ENCODE data around the gene CEP131.
A peak's percentile ranks its signal among the peaks of the same experiment; 100 is the strongest.

Gene CEP131

DNA sequence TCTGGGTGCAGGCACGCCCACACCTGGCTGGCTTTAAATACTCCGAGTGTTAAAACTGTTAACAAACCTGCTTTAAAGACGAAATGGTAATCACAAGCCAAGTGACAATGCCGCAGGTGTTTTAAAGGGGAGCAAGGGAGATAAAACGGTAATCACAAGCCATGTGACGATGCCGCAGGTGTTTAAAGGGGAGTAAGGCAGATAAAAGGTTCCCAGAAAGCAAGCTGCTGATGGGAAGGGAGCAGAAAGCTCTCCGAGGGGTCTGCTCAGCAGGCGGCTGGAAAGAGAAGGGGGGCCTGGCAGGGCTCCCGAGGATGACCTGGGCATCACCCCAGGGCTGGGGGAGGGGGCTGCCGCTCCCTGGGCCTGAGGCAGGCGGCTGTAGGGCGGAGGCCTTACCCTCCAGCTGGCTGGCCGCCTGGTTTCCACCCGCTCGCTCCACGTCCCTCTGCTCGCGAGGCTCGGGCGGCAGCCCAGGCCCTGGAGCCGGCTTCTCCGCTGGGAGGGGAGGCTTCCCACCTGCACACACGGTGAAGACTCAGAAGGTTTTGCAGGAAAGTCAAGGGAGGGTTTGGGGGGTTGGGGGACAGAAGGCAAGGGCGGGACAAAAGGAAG lies 28.4 kb upstream of the CEP131 start:
- no peak for DNase-seq

DNA sequence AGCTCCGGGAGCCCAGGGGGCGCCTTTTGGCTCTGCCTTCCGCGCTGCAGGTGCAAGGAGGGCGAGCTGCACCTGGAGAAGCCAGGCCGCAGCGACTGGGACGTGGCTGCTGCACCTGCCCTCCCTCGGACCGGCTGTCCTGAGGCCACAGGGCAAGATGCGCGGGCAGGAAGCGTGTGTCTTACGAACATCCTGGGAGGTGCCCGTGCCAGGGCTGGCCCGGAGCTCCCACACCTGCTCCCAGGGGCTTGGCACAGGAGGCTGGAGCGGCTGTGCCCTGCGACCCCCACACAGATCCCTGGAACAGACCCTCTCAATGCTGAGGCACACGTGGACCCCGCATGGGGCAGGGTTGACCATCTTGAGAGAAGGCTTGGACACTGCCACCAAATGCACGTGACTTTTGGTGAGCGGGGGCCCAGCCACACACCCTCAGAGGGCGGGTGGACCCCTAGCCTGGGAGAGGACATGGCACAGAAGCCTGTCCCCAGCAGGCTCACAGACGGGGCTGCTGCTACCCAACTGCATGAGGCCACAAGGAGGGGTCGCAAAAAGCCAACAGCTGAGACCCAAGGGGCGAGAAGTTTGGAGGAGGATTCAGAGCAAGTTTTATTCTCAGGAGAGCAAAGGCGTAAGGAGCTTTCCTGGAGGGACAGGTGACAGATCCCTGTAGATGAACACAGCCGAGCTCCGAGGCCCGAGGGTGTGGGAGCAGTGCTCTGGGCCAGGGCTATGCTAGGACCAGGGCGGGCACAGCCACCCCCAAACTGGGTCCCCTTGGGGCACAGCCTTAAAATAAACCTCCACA lies 27.7 kb upstream of the CEP131 start:
- DNase-seq: no peak

DNA sequence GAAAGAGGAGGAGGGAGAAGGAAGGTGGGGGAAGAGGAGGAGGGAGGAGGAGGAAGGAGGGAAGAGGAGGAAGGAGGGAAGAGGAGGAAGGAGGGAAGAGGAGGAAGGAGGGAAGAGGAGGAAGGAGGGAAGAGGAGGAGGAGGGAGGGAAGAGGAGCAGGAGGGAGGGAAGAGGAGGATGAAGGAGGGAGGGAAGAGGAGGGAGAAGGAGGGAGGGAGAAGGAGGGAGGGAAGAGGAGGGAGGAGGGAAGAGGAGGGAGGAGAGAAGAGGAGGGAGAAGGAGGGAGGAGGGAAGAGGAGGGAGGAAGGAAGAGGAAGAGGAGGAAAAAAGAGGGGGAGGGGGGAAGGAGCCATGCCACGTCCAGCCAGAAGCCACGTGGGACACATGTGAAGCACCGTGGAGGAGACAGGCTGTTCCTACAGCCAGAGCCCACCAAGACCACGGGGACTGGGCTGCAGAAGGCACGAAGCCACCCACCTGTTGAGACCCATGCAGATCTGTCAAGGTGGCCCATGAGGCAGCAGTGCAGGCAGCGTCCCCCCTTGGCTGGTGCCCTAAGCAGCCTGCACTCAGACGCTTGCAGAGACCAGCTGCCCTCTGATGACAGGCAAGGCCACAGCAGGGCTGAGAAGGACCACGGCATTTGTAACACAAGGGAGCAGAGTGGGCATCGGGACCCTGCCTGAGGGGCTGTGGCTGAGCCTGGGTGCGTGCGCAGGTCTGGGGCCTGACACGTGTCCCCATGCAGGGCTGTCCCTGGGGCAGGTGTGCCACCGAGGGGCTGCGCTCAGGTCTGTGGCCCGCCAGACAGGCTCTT lies 26.7 kb upstream of the CEP131 start:
- no peak for DNase-seq

DNA sequence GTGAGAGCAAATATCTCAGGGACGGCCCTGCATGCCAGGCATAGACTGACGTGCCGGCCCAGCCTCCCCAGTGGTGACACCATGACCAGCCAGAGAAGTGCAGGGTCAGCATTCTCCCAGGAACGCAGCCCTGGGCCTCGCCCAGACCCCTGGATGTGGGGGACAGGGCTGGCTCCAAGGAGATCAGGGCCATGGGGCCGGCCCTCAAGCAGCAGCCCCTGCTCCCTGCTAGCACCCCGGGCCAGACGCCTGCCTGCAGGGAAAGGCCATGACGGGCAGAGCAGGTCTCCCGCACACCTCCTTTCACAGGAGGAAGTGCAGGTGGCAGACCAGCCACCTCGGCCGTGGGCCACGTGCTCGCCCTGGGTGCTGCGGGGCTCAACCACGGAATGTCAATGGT lies 25.9 kb upstream of the CEP131 start:
- DNase-seq: no peak

DNA sequence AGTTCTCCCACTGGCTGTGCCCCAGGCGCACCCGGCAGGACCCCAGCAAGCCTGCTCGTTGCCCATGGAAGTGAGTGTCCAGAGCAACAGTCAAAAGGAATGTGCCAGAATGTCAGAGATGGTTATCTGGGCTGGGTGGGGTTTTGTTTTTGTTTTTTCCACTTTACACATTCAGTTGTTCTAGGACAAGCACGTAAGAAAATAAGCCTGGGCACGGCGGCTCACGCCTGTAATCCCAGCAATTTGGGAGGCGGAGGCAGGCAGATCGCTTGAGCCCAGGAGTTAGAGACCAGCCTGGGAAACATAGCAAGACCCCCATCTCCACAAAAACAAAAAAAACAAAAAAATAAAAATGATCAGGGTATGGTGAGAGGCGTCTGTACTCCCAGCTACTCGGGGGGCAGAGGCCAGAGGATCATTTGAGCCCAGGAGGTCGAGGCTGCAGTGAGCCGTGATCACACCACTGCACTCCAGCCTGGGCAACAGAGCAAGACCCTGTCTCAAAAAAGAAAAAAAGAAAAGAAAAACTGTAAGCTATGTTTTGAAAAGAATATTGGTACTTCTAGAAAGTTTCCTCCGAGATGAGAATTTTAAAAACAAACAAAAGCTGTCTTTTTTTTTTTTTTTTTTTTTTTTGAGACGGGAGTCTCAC lies 24.7 kb upstream of the CEP131 start:
- DNase-seq: no peak

DNA sequence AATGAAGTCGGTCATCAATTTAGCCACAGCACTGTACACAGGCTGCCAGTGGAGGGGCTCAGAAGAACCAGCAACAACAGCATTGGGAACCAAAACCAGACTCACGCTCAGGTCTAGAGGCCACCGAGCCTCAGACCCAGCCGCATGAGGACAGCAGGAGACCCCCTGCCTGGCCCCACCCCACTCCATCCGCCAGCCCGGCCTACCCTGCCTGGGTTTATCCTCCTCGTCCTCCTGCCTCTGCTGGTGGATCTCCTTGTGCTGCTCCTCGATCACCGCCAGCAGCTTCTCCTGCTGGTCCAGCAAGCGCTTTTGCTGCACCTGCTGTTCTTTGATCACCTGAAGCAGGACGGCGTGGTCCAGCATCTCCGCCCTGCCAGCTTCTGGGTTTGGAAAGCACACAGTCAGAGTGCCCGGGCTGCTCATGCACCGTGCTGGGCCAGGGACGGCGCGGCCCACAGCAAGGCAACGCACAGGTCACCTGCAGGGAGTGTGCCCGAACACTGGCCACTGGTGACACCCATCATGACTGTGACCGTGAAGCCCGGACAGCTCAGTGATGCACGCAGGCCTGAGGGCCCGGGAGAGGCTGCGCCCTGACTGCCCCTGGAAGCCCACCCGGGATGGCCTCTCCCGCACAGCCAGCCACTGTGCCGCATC lies 24.0 kb upstream of the CEP131 start:
- DNase-seq: no peak

DNA sequence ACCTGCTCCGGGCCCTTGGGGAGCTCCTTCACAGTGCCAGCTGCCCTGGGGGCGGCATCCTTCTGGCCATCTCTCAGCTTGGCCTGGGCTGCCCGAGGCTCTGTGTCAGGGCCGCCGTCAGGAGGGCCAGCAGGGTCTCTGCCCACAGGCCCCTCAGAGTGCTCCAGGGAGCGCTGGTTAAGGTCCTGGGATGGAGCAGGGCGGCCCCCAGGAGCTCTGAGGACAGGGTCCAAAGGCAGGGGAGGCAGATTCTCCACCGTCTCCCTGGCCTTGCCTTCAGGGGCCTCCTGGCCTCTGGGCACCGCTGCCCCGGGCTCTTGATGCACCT lies 23.5 kb upstream of the CEP131 start:
- DNase-seq: no peak

DNA sequence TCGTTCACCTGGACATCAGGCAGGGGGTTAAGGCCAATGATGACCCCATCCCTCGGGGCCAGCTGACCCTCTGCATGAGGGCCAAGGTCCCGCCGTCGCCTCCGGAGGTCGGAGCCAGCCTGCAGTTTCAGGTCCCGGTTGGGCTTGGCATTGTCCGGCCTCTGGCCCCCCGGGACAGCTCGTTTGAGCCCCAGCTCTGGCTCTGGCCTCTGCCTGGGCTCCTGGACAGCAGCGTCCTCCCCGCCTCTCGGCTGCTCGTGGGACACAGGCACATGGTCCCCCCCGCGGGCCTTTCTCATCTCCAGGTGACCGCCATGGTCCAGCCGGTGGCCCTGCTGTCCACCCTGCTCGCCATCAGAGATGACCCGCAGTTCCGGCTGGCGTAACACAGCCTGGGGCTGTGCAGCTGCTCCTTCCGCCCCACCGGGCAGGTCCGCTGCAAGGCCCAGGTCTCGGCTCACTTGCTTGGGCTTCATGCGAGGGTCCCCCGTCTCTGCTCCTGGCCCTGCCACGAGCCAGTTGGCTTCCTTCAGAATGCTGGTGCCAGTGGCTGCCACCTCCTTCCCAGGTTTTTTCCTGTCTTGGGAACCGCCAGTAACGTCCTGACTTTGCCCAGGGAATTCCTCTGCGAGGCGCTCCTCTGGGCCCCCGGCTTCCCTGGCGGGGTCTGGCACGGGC lies 23.0 kb upstream of the CEP131 start:
- DNase-seq: no peak

DNA sequence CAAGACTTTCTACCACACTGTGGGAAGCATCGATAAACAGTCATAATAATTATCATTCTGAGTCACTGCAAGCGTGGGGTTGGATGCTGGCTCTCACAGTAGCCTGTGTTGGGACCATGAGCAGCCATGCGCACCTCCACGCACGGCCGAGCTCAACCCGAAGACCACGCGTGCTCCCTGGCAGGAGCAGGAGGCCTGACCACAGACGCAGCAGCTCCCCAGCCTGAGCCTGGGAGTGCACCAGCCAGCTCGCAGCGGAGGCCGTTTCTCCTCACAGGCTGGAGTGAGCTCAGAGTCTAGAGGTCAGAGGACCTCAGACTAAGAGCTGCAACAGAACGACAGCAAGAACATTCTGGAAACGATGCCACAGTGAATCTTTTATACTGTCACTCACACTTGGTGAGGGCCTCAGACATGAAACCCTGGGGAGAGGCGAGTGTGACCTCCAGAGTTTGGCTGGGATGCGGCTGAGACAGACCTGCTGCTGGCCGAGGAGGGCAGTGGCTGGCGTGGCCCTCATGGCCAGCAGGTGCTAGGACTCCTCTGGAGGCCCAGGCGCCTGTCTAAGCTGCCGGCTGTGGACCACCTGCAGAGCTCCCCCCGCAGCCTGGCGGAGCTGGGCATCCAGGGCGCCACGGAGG lies 22.4 kb upstream of the CEP131 start:
- DNase-seq: no peak

DNA sequence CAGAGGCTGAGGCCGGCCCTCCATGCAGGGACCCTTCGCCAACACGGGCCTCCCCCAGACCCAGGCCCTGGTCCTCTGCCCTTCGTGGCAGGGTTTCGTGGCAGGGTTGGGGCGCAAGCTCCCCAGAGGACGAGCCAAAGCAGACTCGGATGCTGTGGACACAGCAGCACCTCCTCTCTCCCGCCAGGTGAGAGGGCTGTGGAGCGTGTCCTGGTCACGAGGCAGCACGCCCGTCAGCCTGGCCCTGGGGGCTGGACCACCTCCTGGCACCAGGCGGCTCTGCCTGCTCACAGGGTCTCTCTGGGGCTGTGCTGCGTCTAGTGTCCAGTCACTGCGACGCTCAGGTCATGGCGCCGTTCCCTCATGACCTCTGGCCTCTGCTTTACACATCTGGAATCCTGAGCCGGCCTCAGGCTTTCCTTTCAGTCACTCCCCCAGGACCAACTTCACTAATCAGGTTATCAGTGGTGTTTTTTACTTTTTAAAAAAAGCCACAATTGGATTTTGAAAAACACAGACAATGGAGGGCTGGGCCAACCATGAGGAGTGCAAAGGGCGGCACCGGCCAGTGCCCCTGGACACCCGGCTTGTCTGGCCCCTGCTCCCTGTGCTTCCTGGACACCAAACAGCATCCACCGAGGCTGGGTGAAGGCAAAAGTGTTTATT lies 21.7 kb upstream of the CEP131 start:
- no peak for DNase-seq

DNA sequence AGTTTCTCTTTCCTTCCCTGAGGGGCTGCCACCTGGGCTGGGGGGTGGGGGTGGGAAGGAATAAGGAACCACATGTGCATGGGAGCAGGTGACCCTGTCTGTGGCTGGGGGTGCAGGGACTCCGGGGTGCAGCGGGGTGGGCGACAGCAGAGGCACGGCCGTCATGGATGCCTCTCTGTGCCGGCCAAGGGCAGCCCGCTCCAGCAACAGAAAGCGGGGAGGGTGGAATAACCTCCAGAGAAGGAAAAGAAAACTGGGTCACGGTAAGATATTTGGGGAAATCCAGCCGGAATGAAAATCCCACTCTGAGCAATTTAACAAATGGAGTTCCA lies 20.5 kb upstream of the CEP131 start:
- no peak for DNase-seq

DNA sequence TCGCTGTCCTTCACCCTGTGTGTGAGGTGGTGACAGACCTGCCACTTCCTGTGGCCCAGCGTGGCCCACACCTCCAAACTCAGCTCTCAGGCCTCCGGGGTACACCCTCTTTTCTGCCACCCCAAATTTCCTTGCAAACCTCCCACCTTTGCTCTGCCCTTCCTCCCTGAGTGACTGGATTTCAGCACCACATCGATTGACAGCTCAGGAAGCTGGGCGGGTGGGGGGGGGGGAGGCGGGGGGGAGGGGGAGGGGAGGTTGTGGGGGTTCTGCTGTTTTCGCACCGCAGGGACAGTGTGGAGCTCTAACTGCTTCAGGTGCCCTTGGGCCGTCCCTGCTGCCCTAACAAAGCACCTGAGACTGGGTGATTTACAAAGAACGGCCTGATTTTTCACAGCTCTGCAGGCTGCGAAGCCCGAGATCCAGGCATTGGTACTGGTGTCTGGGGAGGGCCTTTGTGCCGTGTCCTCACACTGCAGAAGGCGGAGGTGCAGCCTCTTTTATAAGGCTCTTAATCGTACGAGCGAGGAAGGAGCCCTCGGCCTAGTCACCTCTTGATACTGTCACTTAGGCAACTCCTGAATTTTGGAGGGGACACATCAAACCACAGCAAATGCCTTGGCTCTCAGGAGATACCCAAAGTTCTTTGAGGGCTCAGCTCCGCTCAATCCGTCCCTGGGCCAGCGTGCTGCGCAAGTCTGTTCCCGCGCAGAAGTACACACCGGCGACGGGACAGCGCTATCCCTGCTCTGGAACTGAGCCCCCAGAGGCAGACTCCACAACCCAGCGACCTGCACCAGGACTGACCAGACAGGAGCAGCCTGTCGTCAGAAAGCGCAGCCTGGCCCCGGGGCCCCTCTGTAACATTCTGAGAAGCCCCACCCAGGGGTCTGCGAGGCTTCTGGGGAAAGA lies 19.9 kb upstream of the CEP131 start:
- no peak for DNase-seq

DNA sequence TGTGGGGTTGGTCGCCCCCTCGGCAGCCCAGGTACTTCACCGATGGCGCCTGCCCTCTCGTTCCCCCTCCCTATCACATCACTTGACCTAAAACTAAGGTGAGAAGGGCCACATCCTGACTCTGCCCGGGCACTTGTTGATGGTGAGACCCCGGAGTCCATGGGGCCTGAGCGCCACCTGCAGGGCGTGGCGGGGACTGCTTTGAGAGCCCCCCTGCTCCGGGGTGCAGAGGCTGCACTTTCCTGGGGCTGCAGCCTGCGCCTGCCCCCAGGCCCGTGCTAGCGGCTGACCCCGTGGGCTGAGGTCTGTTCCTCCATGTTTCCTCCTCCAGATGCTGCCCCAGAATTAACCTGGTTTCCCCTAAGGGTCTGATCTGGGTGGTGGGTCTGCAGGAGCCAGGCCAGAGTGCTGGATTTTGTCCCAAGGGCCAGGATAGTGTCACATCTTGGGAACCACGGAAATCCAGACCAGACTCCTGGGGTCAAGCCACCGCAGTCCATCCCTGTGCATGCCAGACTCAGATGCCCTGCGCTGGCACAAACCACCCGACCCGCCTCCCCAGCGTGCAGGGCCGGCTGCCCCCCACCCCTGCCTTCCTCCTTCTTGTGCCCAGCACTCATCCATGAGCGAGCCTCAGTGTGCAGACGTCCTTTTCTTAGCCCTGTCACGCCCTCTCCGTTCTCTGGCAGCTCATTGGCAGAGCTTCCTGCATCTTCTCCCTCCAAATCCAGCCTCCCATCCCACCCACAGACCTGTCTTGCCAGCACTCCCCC lies 19.1 kb upstream of the CEP131 start:
- peak; percentile 53 for DNase-seq

DNA sequence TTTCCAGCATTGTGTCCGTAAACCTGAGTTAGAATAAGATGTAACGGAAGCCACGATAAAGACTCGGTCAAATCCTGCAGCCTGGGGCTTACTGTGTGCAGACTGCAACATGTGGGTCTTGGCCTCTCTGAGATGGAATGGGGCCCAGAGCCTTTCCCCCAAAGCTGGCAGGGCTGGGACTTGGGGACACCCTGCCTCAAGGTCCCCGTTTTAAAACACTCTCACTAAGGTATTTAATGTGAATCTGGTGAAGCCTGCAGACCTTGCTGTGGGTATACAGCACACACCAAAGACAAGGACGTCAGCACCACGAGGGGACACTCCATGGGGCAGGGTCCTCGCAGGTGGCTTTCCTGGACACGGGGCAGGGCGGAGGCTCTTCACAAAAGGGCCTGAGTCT lies 18.4 kb upstream of the CEP131 start:
- DNase-seq: no peak

DNA sequence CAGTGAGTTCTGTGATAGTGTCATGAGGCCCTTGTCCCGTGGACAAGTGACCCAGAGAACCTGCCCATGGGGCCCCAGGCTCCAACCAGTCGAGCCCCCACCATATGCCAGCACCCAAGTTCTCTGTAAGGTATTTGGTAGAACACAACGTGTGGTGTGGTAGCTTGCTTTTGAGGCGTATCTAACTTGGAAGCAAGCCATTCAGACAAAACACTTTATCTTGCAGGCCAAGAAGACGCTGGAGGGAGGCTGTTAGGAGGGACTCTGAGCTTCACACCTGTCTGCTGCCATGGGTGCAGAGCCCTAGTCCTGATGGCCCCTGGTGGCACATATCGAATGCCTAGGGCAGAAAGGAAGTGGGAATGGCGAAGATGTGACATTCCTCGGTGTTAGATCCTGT lies 18.0 kb upstream of the CEP131 start:
- DNase-seq: no peak

DNA sequence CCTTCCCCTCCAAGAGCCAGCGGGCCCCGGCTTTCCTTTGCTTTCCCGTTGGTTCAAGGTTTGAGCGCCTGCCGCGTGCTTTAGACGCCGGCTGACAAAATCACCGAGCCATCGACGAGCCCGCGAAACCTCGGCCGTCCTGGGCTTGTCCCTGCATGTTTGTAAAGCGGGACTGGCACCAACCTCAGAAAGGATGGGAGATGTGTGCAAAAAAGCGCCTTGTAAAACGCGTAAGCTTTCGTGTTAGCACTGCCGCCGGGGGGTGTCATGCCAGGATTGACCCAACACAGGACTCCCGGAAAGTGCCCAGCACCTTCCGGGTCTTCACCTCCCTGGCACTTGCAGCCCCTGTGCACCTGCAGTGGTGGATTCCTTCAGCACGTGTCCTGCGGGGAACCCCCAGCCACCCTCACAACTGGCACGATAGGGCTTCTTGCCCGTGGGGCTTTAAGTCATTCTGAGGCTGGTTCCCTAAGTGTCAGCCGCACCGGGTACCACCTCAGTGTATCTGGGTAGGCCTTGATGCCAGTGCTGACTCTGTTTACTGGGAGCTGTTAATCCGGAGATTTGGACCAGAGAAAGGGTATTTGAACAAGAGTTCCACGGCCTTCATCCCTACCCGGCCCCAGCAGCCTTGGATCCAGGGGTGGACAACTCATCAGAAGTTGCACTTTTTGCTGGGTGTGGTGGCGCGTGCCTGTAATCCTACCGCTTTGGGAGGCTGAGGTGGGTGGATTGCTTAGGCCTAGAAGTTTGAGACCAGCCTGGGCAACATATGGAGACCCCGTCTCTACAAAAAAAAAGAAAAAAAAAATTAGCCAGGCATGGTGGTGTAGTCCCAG lies 17.2 kb upstream of the CEP131 start:
- DNase-seq: peak; percentile 17

DNA sequence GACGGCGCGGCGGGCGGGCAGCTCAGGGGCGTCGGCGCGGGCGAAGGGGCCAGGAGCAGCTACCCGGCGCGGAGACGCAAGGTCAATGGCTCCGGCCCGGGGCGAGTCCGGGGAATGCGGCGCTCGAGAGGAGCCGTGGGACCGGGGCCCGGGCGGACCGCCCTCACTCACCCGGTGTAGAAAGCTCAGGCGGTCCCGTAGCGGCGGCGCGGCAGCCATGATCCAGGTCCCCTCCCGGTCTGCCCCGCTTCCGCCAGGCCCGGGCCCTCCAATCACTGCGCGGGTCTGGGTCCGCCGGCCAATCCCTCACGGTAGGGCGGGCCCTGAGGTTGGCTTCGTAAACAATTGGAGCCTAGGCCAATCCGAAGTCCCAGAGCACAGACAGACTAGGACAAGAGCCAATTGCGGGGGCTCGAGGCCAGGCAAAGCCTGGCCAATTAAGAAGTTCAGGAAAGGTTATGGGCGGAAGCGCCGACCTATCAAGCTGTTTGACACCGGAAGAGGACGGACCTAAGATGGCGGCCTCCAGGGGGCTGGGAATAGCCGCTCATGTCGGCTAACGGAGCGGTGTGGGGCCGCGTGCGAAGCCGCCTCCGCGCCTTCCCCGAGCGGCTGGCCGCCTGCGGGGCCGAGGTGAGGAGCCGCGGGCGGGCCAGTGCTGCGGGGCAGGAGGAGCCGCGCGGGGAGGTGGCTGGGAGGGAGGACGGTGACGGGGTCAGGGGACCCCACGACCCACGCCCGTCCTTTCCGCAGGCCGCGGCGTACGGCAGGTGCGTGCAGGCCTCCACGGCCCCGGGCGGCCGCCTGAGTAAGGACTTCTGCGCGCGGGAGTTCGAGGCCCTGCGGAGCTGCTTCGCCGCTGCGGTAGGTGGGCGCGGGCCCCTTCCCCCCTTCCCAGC lies 16.3 kb upstream of the CEP131 start, which contains the start of the genes NDUFAF8 and TEPSIN:
Gene NDUFAF8, plus strand, starts transcription at position 504 of the 899 bp plus-strand sequence. Its CDS starts 46 bp downstream, at position 550.
Gene TEPSIN, minus strand, starts transcription at position 241 of the 899 bp plus-strand sequence. Its CDS starts 22 bp downstream, at position 219.
- DNase-seq: peak; percentile 94
